Endothelial cell of hepatic sinusoid (primary cell): ENCODE data around the gene SERF2.
"Not testable (repeated sequence)": the region's sequence is repeated elsewhere in the genome, so short reads cannot be mapped to it uniquely, and the experiment has no call there.

Experiments
- in situ Hi-C: cut with HindIII; loops from 2 replicates; pipeline ENCODE4 v1.10.0; 2017; ENCODE audit warnings: low sequenced_read_pairs

SERF2 gene

DNA sequence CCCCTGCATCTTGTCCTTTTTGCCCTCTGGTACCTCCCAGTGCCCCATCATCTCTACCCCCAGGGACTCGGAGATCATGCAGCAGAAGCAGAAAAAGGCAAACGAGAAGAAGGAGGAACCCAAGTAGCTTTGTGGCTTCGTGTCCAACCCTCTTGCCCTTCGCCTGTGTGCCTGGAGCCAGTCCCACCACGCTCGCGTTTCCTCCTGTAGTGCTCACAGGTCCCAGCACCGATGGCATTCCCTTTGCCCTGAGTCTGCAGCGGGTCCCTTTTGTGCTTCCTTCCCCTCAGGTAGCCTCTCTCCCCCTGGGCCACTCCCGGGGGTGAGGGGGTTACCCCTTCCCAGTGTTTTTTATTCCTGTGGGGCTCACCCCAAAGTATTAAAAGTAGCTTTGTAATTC, 1.5 kb downstream of the SERF2 start:
- in situ Hi-C loops = no loop called here

DNA sequence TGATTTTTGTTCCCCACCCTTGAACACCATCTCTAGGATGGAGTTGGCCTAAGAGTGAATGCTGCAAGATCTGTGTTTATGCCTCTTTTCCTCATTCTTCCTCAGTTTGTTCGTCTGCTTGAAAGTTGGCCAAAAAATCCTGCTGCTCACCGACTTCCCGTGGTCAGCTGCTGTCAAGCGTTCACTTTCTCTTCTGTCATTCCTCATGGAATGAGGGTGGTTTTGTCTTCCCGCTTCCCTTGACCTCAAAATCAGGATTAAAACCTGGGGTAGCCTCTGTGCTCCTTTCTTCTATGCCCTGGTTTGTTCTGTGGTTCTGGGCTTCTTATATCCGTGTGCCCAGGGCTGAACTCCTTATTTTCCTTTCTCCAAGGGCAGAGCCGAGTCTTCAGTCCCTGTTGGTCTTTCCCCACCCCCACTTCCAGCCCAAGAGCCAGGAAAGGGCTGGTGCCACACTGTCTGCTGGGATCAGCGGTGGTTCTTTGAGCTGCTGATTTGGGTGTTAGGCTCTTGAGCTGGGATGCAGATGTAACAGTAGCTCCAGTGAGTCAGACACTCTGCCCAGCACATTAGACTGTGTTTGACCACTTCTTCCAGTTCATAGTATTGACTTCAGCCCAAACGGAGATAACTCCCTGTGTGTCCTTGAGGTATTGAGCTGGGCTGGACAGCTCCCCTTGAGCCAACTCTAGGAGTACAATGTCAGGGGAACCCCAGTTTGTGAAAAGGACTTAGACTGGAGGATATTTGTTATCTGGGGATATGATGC, 2.3 kb downstream of the SERF2 start:
- in situ Hi-C loops = no loop called here

DNA sequence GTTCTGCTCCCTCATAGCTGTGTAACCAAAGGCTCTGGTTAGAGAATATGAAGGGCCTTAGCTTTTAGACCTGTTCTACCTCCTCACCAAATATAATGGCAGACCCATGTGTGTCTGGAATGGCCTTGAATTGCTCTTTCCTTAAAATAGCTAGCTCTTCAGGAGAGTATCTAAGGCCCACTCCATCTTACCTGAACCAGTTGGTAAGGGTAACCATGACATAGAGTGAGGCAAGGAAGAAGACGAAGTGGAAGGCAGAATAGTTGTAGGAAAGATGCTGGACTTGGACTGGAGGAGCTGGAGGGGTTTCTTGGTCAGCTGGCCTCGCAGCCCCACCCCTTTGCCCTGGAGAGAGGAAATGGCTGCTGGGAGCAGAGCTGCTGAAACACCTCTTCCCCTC, 3.1 kb downstream of the SERF2 start:
- in situ Hi-C loops = no loop called here

DNA sequence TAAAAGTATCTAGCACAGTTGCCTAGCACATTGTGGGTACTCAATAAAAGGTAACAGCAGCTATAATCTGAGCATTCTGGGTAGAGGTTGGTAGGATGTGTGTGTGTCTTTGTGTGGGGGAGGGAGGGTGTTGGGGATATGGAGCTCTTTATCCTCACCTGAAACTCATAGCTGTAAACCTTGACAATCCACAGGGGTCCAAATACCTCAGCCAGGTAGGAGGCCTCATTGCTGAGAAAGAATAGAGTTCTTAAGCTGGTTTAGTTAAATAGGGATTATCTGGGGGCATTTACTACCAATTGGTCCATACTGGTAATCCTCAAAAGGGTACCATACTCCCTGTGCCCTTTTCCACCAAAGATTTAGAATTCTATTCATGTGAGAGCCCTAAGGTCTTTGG, 3.9 kb downstream of the SERF2 start:
- in situ Hi-C loops = no loop called here

- in situ Hi-C loops = no loop called here
These were observed 4.4 kb downstream of the SERF2 start for GRCh38 chr15:43796566-43796965.

- in situ Hi-C loops = no loop called here
These were observed 7.3 kb downstream of the SERF2 start for GRCh38 chr15:43799209-43799944.

DNA sequence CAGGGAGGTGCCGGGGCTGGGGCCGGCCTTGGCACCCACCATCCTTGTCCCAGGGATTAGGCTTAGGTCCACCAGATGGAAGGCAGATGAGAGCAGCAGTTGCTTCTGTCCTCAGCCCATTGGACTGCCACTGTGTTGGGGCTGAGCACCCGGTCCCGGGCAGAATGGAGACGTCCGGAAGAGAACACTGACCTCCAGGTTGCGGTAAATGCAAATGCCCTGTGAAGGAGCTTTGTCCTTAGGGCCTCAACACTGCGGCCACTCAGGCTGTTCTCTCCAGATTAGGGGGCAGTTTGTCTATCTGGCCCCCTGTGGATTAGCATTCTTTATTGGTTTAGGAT, 7.8 kb downstream of the SERF2 start, which contains the start of gene SERINC4:
Gene SERINC4, minus strand, starts transcription at position 276 of the 341 bp plus-strand sequence. Its CDS starts 234 bp downstream, at position 42.
- in situ Hi-C loops = no loop called here

- in situ Hi-C loops = no loop called here
These were observed 8.4 kb downstream of the SERF2 start, which contains the start of gene HYPK for GRCh38 chr15:43800286-43801141. TSS of gene HYPK (plus strand) at chr15:43800599. CDS start at chr15:43800623, 24 bp downstream.

DNA sequence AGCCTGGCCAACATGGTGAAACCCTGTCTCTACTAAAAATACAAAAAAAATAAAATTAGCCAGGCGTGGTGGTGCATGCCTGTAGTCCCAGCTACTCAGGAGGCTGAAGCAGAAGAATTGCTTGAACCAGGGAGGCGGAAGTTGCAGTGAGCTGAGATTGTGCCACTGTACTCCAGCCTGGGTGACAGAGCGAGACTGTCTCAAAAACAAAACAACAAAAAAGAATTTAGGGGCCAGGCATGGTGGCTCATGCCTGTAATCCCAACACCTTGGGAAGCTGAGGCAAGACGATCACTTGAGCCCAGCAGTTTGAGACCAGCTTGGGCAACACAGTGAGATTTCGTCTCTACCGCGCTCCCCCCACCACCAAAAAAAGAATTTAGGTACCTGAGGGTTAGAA, 10.6 kb downstream of the SERF2 start:
- in situ Hi-C loops = not testable (repeated sequence)

GRCh38 chr15:43808435-43808950, 16.4 kb downstream of the SERF2 start:
- in situ Hi-C loops = no loop called here

GRCh38 chr15:43808960-43809678, 17.0 kb downstream of the SERF2 start:
- in situ Hi-C loops = no loop called here

- in situ Hi-C loops = not testable (repeated sequence)
These were observed 22.9 kb downstream of the SERF2 start for GRCh38 chr15:43815064-43815463.

DNA sequence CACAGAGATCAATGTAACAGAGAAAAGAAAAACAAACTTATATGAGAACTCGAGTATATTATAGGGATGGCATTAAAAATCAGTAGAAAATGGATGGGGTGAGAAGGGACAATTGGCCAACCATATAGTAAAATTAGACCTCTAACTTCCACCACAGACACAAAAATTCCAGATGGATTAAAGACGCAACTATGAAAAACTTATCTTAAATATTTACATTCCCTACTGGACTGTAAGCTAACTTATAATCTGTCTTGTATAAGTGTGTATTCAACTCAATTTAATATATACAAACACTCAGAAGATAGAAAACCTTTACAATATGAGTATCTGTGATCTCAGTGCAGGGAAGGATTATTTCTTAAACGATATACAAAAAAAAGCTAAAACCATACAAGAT, 29.4 kb downstream of the SERF2 start:
- in situ Hi-C loops = no loop called here

DNA sequence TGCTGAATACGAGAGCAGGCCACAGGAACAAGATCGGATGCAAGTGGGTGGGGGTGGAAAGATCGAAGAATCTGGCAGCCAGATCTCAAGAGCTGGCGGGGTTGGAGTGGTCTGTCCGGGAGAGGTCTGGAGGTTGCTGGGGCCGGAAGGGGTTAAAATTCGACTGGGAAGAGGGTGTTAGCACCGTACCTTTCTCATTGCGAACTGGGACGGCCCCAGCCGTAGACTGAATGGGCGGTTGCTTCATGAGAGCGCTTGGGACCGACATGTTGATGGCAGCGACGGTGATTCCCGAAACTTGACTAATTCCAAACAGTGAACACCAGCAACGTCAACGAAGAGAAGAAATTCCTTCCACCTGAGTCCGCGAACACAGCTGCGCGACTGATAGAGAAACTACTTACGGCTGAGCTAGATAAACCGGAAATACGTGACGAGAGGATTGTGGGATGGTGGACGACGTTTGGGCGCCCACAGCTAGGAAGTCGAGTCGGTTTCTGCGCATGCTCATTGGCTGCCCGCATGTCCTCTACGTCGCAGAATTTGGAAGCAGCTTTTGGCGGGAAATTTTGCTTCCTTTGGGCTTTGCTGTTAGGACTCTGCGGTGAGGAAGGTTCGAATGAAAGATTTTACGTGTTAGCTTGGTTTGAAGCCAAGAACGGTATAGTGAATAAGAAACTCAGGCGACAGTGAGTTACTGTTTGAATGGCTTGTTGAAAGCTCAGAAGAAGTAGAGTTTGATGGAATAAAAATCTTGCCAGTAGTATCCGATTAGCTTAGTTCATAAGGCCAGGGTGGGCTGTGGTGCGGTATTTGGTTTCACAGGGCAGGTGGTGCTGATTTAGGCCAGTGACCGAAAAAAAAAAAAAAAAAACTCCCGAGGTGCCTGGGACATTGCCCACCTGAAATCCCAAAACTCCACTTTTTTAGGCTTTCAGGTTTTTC, 32.5 kb downstream of the SERF2 start, which contains the start of gene MFAP1:
Gene MFAP1, minus strand, starts transcription at position 389 of the 945 bp plus-strand sequence. Its CDS starts 121 bp downstream, at position 268.
- in situ Hi-C loops = no loop called here

- in situ Hi-C loops = not testable (repeated sequence)
These were observed 33.2 kb downstream of the SERF2 start for GRCh38 chr15:43825305-43825704.

- in situ Hi-C loops = no loop called here
These were observed 33.9 kb downstream of the SERF2 start for GRCh38 chr15:43826029-43826507.

- in situ Hi-C loops = no loop called here
These were observed 34.6 kb downstream of the SERF2 start, which contains the start of gene WDR76 for GRCh38 chr15:43826508-43827341. TSS of gene WDR76 (plus strand) at chr15:43827002. CDS start at chr15:43827033, 31 bp downstream.

DNA sequence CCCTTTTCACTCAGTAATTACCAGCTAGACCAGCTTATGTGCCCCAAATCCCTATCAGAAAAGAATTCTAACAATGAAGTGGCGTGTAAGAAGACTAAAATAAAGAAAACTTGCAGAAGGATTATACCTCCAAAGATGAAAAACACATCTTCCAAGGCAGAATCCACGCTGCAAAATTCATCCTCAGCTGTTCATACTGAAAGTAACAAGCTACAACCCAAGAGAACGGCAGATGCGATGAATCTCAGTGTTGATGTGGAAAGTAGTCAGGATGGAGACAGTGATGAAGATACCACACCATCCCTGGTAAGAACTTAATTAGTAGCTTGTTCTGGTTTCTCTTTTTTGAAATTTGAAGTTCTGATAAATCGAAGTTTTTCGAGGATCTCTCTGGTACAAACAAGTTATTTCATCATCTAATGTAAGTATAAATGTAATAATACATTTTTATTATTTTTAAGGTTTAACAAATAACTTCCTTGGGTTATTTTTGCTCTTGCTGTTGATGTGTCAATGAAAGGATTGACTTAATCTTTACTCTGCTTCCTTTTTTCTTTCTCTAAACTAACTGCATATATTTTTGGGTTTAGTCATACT, 36.0 kb downstream of the SERF2 start:
- in situ Hi-C loops = no loop called here
